IPS-NIHi7 (cell line): ENCODE data around the gene DRD4.
A peak's percentile ranks its signal among the peaks of the same experiment; 100 is the strongest.
"Not testable (repeated sequence)": the region's sequence is repeated elsewhere in the genome, so short reads cannot be mapped to it uniquely, and the experiment has no call there.

Source experiments
- DNase-seq: peaks from one replicate; pipeline ENCODE4 v3.0.0; 2012; ENCODE audit warnings: mixed read lengths; ENCODE audit errors: extremely low spot score

Gene DRD4

GRCh38 chr11:643849-644738, 7.0 kb downstream of the DRD4 start:
- peak; percentile 6 for DNase-seq

GRCh38 chr11:645536-645935, 8.5 kb downstream of the DRD4 start:
- DNase-seq = peak; percentile 14

- DNase-seq = no peak
These were observed 9.1 kb downstream of the DRD4 start for GRCh38 chr11:646214-646613.

GRCh38 chr11:647672-648158, 10.6 kb downstream of the DRD4 start:
- not testable (repeated sequence) for DNase-seq

- DNase-seq = no peak
These were observed 13.4 kb downstream of the DRD4 start for GRCh38 chr11:650482-650881.

GRCh38 chr11:653136-653535, 16.1 kb downstream of the DRD4 start:
- not testable (repeated sequence) for DNase-seq

- no peak for DNase-seq
These were observed 16.8 kb downstream of the DRD4 start for GRCh38 chr11:653837-654236.

- not testable (repeated sequence) for DNase-seq
These were observed 17.4 kb downstream of the DRD4 start for GRCh38 chr11:654444-654843.

- no peak for DNase-seq
These were observed 18.1 kb downstream of the DRD4 start for GRCh38 chr11:655036-655726.

- no peak for DNase-seq
These were observed 19.4 kb downstream of the DRD4 start for GRCh38 chr11:656426-656825.

- no peak for DNase-seq
These were observed 19.8 kb downstream of the DRD4 start for GRCh38 chr11:656866-657265.

GRCh38 chr11:657691-658126, 20.6 kb downstream of the DRD4 start:
- no peak for DNase-seq

GRCh38 chr11:659532-660085, 22.5 kb downstream of the DRD4 start:
- DNase-seq = no peak

GRCh38 chr11:660281-660680, 23.2 kb downstream of the DRD4 start:
- DNase-seq = no peak

- no peak for DNase-seq
These were observed 23.8 kb downstream of the DRD4 start for GRCh38 chr11:660681-661444.

- peak; percentile 92 for DNase-seq
These were observed 25.7 kb downstream of the DRD4 start for GRCh38 chr11:662689-663274.

GRCh38 chr11:665062-665703, 28.1 kb downstream of the DRD4 start:
- no peak for DNase-seq

- no peak for DNase-seq
These were observed 28.7 kb downstream of the DRD4 start for GRCh38 chr11:665704-666281.

- DNase-seq = no peak
These were observed 36.8 kb downstream of the DRD4 start for GRCh38 chr11:673866-674265.

GRCh38 chr11:674406-674805, 37.3 kb downstream of the DRD4 start:
- DNase-seq = peak; percentile 1
